CD4-positive, alpha-beta T cell (primary cell): ENCODE data around the gene RNF225. TPM values are rescaled to one million over a fixed set of nuclear protein-coding genes. Genes with fewer than 3 reads are reported as not detected.
"Not testable (repeated sequence)": the region's sequence is repeated elsewhere in the genome, so short reads cannot be mapped to it uniquely, and the experiment has no call there.

Source experiments
- ATAC-seq: fragments of 200-7000 bp; cut with Tn5 transposase; one replicate; pipeline ENCODE4 v1.10.0; 2022; ENCODE audit warnings: mild to moderate bottlenecking; ENCODE audit not compliant: poor library complexity
- CTCF ChIA-PET: fragments of 350-600 bp; sonication (Branson Sonifier 250); formaldehyde crosslinking; loops from one replicate; lab custom pipeline; 2021; ENCODE audit warnings: antibody characterized with exemption, inconsistent platforms; lab: Charles Lee
- POLR2A ChIA-PET: fragments of 350-600 bp; sonication (Branson Sonifier 250); formaldehyde crosslinking; loops from one replicate; lab custom pipeline; 2021; ENCODE audit warnings: antibody characterized with exemption, inconsistent platforms; lab: Charles Lee
- DNase-seq, 14 experiments: peaks; one replicate each; pipeline ENCODE4 v3.0.0-alpha.2; 2013 to 2020; ENCODE audit warnings: mixed read lengths in 2 of 14
- H3K27ac ChIP-seq, 2 donors: one replicate each; pipeline versions ENCODE4 v1.5.1 to v1.7.0; 2013; ENCODE audit warnings: low read length in 2 of 2, low read depth in 1 of 2, mild to moderate bottlenecking in 1 of 2
- H3K27me3 ChIP-seq, 2 experiments: 1 replicate in 1 of 2; 2 replicates in 1 of 2; pipeline versions ENCODE4 v1.6.1 to v1.7.0; 2013; ENCODE audit warnings: low read length in 2 of 2, control low read depth in 1 of 2, mild to moderate bottlenecking in 1 of 2, moderate library complexity in 1 of 2; ENCODE audit not compliant: insufficient read depth in 2 of 2, control insufficient read depth in 1 of 2
- H3K36me3 ChIP-seq: one replicate; pipeline ENCODE4 v1.6.1; 2013; ENCODE audit warnings: low read length, control low read depth; ENCODE audit not compliant: insufficient read depth
- H3K4me1 ChIP-seq: one replicate; pipeline ENCODE4 v1.6.1; 2013; ENCODE audit warnings: low read length, control low read depth; ENCODE audit not compliant: insufficient read depth
- H3K4me3 ChIP-seq: one replicate; pipeline ENCODE4 v1.5.1; 2013; ENCODE audit warnings: mild to moderate bottlenecking, low read length, moderate library complexity
- H3K9me3 ChIP-seq, 2 experiments: 1 replicate in 1 of 2; 2 replicates in 1 of 2; pipeline versions ENCODE4 v1.6.1 to v1.7.0; 2013; ENCODE audit warnings: low read length in 2 of 2, mild to moderate bottlenecking in 2 of 2, control low read depth in 1 of 2, moderate library complexity in 1 of 2; ENCODE audit not compliant: control insufficient read depth in 1 of 2, insufficient read depth in 1 of 2
- H3K27ac Mint-ChIP-seq: one replicate; pipeline ENCODE4 v1.8.0; 2020; ENCODE audit warnings: mixed read lengths
- H3K27me3 Mint-ChIP-seq: one replicate; pipeline ENCODE4 v1.8.0; 2021; ENCODE audit warnings: mixed read lengths
- H3K36me3 Mint-ChIP-seq: one replicate; pipeline ENCODE4 v1.8.0; 2021; ENCODE audit warnings: low read depth, mixed read lengths
- H3K4me1 Mint-ChIP-seq: one replicate; pipeline ENCODE4 v1.8.0; 2021; ENCODE audit warnings: low read depth, mixed read lengths
- H3K4me3 Mint-ChIP-seq: one replicate; pipeline ENCODE4 v1.8.0; 2020; ENCODE audit warnings: mild to moderate bottlenecking, mixed read lengths
- H3K9me3 Mint-ChIP-seq: one replicate; pipeline ENCODE4 v1.8.0; 2020; ENCODE audit warnings: mixed read lengths
- intact Hi-C, 2 experiments: fragments of 100-400 bp; cut with DNase I in 1 of 2; cut with micrococcal nuclease in 1 of 2; formaldehyde crosslinking; loops; one replicate each; pipeline versions ENCODE4 v1.15.1 to v1.9.0; 2023 to 2025; cut with DNase I, micrococcal nuclease
- polyA plus RNA-seq, 2 donors: library from polyadenylated mRNA; unstranded; fragments of 120-200 nt; gene quantifications; one replicate each; pipeline ENCODE4 v1.2.1, GENCODE V29; 2013
- total RNA-seq, 174 experiments: library from RNA in 2 of 174; stranded (reverse) in 2 of 174; gene quantifications; one replicate each; pipeline ENCODE4 v1.2.3 and lab custom pipeline; 2021 to 2026
- TF ChIP-seq, protein P1 (sequence below): fragments of 200-600 bp; IDR thresholded peaks from one replicate; pipeline ENCODE4 v1.8.0; 2022; ENCODE audit warnings: antibody characterized with exemption, mild to moderate bottlenecking

The RNF225 gene
- total RNA-seq, result under 1 TPM in 1 of 2 experiments, not detected in 1; 0.55 TPM
- not detected for polyA plus RNA-seq (2013, experiment 1 of 2)
- polyA plus RNA-seq (2013, experiment 2 of 2), result not detected
- total RNA-seq (lab: John Stamatoyannopoulos, UW), result 0 to 4.7 (median 0.94) reads per million in 172 experiments

GRCh38 chr19:58395220-58395978 lies at the start of gene RNF225:
TSS of gene RNF225 (plus strand) at chr19:58395656. CDS start at chr19:58396090, 434 bp downstream.
- Histone ChIP-seq H3K4me3 (no peak within 1 kb of the TSS), H3K27ac (no peak within 1 kb of the TSS), H3K9me3 (peaks cover 0 to 9% of the 10 kb centered on the region in 2 experiments), H3K27me3 (peaks cover 16 to 21% of the 10 kb centered on the region in 2 experiments), H3K4me1 (peaks cover 9% of the 10 kb centered on the region), H3K36me3 (peaks cover 39% of the 10 kb centered on the region)
- Mint-ChIP-seq H3K4me1 (peaks cover 5% of the 10 kb centered on the region), H3K36me3 (peaks cover 46% of the 10 kb centered on the region), H3K27ac (no peak within 1 kb of the TSS), H3K27me3 (peaks cover 24% of the 10 kb centered on the region), H3K4me3 (no peak within 1 kb of the TSS), H3K9me3 (no peaks in the 10 kb centered on the region)
- intact Hi-C loops, result no loop called here
- ChIA-PET POLR2A (no interaction called here), CTCF (no interaction called here)
- DNase-seq (no peak), ATAC-seq (no peak)
- TF ChIP-seq, protein P1, sequence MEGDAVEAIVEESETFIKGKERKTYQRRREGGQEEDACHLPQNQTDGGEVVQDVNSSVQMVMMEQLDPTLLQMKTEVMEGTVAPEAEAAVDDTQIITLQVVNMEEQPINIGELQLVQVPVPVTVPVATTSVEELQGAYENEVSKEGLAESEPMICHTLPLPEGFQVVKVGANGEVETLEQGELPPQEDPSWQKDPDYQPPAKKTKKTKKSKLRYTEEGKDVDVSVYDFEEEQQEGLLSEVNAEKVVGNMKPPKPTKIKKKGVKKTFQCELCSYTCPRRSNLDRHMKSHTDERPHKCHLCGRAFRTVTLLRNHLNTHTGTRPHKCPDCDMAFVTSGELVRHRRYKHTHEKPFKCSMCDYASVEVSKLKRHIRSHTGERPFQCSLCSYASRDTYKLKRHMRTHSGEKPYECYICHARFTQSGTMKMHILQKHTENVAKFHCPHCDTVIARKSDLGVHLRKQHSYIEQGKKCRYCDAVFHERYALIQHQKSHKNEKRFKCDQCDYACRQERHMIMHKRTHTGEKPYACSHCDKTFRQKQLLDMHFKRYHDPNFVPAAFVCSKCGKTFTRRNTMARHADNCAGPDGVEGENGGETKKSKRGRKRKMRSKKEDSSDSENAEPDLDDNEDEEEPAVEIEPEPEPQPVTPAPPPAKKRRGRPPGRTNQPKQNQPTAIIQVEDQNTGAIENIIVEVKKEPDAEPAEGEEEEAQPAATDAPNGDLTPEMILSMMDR, result no peak

DNA sequence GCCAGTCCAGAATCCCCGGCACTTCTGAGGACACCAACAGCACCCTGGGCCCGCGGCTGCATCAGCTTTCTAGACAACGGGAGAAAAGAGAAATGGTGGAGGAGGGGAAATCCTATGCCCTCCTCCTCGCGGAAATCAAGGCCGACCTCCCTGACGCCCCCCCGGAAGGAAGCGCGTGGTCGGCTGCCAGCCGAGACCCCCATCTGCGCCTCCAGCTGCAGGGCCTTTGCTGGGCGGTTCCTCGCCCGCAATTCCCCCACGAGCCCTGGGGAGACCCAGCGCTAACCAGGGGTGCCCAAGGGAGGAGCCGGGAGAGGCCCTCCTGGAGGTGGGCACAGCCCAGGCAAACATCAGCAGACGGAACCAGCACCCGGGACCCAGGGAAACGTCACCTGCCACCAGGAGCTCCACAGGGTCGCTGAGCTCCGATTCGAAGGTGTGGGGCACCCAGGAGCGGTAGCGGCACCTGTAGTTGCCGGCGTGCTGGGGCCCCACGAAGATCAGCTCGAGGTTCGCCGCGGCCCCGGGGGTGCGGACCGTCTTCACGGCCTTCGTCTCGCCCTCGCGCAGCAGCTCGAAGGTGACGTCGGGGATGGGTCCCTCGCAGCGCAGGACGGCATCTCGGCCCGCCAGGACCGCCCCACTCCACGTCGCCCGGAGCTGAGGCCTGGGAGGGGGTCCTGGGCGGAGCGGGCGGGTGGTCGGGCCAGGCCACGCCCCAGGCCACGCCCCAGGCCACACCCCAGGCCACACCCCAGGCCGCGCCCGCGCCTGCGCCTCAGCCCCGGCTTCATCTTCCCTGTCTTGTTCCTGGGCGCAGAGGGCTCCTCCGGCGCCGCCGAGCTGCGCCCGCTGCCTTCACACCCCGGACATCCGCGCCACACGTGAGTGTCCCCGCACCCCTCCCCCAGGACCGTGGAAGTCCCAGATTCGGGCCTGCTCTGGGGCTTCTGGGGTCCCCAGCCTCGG lies 48.2 kb upstream of the RNF225 start:
- peak overlapping the region; percentile 86 for H3K4me3 Mint-ChIP-seq
- ChIA-PET POLR2A (interaction anchor here (0.8 to 3.0 kb wide), 10 partner anchors 9 to 197 kb away, joined by 3 to 22 read pairs (median 4); partner anchors contain the start of genes ERVK3-1, TRIM28, ZBTB45 and ZNF274), CTCF (interaction anchor here (0.9 to 1.8 kb wide), 2 partner anchors 10 to 15 kb away, joined by 3 to 6 read pairs; partner anchors contain the start of gene ZNF497)
- peaks cover 0 to 2% of the 10 kb centered on the region in 2 experiments for H3K27me3 ChIP-seq
- H3K4me3 ChIP-seq, result peak overlapping the region; percentile 63
- peaks cover 21% of the 10 kb centered on the region for H3K4me1 ChIP-seq
- intact Hi-C loops, result no loop called here
- peak; percentile 33 to 86 (median 62) for DNase-seq
- no peaks in the 10 kb centered on the region for H3K9me3 Mint-ChIP-seq
- ATAC-seq, result peak; percentile 89
- H3K36me3 Mint-ChIP-seq, result peaks cover 7% of the 10 kb centered on the region
- H3K36me3 ChIP-seq, result no peaks in the 10 kb centered on the region
- peak overlapping the region; percentile 47 to 59 for H3K27ac ChIP-seq
- H3K9me3 ChIP-seq, result peaks cover 0 to 21% of the 10 kb centered on the region in 2 experiments
- TF ChIP-seq, protein P1, result no peak
- H3K27me3 Mint-ChIP-seq, result peaks cover 15% of the 10 kb centered on the region
- peak overlapping the region; percentile 84 for H3K27ac Mint-ChIP-seq
- peaks cover 22% of the 10 kb centered on the region for H3K4me1 Mint-ChIP-seq

DNA sequence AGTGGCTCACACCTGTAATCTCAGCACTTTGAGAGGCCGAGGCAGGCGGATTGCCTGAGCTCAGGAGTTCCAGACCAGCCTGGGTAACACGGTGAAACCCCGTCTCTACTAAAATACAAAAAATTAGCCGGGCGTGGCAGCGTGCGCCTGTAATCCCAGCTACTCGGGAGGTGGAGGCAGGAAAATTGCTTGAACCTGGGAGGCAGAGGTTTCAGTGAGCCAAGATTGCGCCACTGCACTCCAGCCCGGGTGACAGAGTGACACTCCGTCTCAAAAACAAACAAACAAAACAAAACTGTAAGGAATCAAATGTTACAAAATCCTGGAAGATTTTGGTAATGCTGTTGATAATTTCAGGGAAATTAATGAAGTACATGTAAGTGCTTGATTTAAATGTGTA lies 47.4 kb upstream of the RNF225 start:
- H3K27me3 Mint-ChIP-seq, result peaks cover 15% of the 10 kb centered on the region
- H3K36me3 Mint-ChIP-seq, H3K9me3 Mint-ChIP-seq, H3K36me3 ChIP-seq, ATAC-seq, H3K27me3 ChIP-seq, intact Hi-C loops, DNase-seq, H3K27ac ChIP-seq: not testable (repeated sequence)
- Histone ChIP-seq H3K9me3 (peaks cover 0 to 21% of the 10 kb centered on the region in 2 experiments), H3K4me3 (peak overlapping the region; percentile 63), H3K4me1 (peaks cover 21% of the 10 kb centered on the region)
- peak overlapping the region; percentile 86 for H3K4me3 Mint-ChIP-seq
- CTCF ChIA-PET, result interaction anchor here (0.7 to 1.8 kb wide), 2 partner anchors 14 to 553 kb away, joined by 3 to 6 read pairs; partner anchors contain the start of gene ZNF497
- POLR2A ChIA-PET, result interaction anchor here (0.6 to 3.0 kb wide), 10 partner anchors 8 to 196 kb away, joined by 3 to 22 read pairs (median 4); partner anchors contain the start of genes TRIM28, ZBTB45, ZNF274 and ZNF497
- H3K4me1 Mint-ChIP-seq, result peaks cover 22% of the 10 kb centered on the region
- H3K27ac Mint-ChIP-seq, result peak overlapping the region; percentile 84
